ENCODE results near the gene EPS15. TPM values are rescaled to one million over a fixed set of nuclear protein-coding genes. Genes with fewer than 3 reads are reported as not detected.

EPS15 gene
- polyA plus RNA-seq, 1 donor (not counting 4 experiments of a cell fraction or from before 2014, with no cell fraction given) = 33.2 TPM

- H3K4me2 ChIP-seq (ENCODE audit: control insufficient read depth, extremely low read depth, insufficient read depth, low read depth, low read length) = no peak overlapping the region
- H3K9ac ChIP-seq (ENCODE audit: control insufficient read depth, extremely low read depth, insufficient read depth, low read length) = no peak overlapping the region
- H3K27me3 ChIP-seq (ENCODE audit: control insufficient read depth, extremely low read depth, insufficient read depth, low read length) = no peaks in the 10 kb centered on the region
- H3K9me3 ChIP-seq (ENCODE audit: control insufficient read depth, low read depth, low read length) = no peaks in the 10 kb centered on the region
- no peak overlapping the region for H3K27ac ChIP-seq (ENCODE audit: control insufficient read depth, insufficient read depth, low read length)
- H3K36me3 ChIP-seq (ENCODE audit: control insufficient read depth in 2 of 2, extremely low read depth in 1 of 2, insufficient read depth in 2 of 2, low read length in 2 of 2) = no peaks in the 10 kb centered on the region
- no peaks in the 10 kb centered on the region for H3K4me1 ChIP-seq (ENCODE audit: control insufficient read depth, extremely low read depth, insufficient read depth, low read length)
- H3K79me2 ChIP-seq (ENCODE audit: control insufficient read depth, insufficient read depth, low read length) = no peaks in the 10 kb centered on the region
- H3K9me1 ChIP-seq (ENCODE audit: control insufficient read depth, extremely low read depth, insufficient read depth, low read length) = no peaks in the 10 kb centered on the region
- H4K20me1 ChIP-seq (ENCODE audit: control insufficient read depth, extremely low read depth, insufficient read depth, low read length) = no peaks in the 10 kb centered on the region
- no peak overlapping the region for H3K4me3 ChIP-seq (ENCODE audit: control insufficient read depth in 2 of 3, extremely low read depth in 1 of 3, insufficient read depth in 2 of 3, low read depth in 1 of 3, low read length in 3 of 3)
- DNase-seq (ENCODE audit: low read depth, low spot score) = no peak
- TF ChIP-seq EZH2 (IDR thresholded peaks at IDR 0.05; ENCODE audit: low read length) (no peak), CTCF (optimal IDR thresholded peaks at IDR 0.05 in 1 of 3, IDR thresholded peaks at IDR 0.05 in 1 of 3, conservative IDR thresholded peaks at IDR 0.05 in 1 of 3; ENCODE audit: extremely low read depth in 1 of 3, insufficient read depth in 2 of 3, low read length in 3 of 3) (no peak)
- no peak for FAIRE-seq
- dilution Hi-C loops (cut with MboI; ENCODE audit: extremely low pct_ligation_motif_present, low sequenced_read_pairs) = no loop called here
- H2AFZ ChIP-seq (ENCODE audit: control insufficient read depth, low read length) = no peak overlapping the region
Observed at GRCh38 chr1:51306950-51307349, 212.1 kb downstream of the EPS15 start.

GRCh38 chr1:51305371-51305823 is 213.7 kb downstream of the EPS15 start:
- FAIRE-seq (no peak), DNase-seq (ENCODE audit: low read depth, low spot score) (no peak)
- Histone ChIP-seq H4K20me1 (ENCODE audit: control insufficient read depth, extremely low read depth, insufficient read depth, low read length) (no peaks in the 10 kb centered on the region), H3K27me3 (ENCODE audit: control insufficient read depth, extremely low read depth, insufficient read depth, low read length) (no peaks in the 10 kb centered on the region), H3K79me2 (ENCODE audit: control insufficient read depth, insufficient read depth, low read length) (no peaks in the 10 kb centered on the region), H3K4me2 (ENCODE audit: control insufficient read depth, extremely low read depth, insufficient read depth, low read depth, low read length) (no peak overlapping the region), H3K4me1 (ENCODE audit: control insufficient read depth, extremely low read depth, insufficient read depth, low read length) (no peaks in the 10 kb centered on the region), H2AFZ (ENCODE audit: control insufficient read depth, low read length) (no peak overlapping the region), H3K9me1 (ENCODE audit: control insufficient read depth, extremely low read depth, insufficient read depth, low read length) (no peaks in the 10 kb centered on the region), H3K36me3 (ENCODE audit: control insufficient read depth in 2 of 2, extremely low read depth in 1 of 2, insufficient read depth in 2 of 2, low read length in 2 of 2) (no peaks in the 10 kb centered on the region), H3K4me3 (ENCODE audit: control insufficient read depth in 2 of 3, extremely low read depth in 1 of 3, insufficient read depth in 2 of 3, low read depth in 1 of 3, low read length in 3 of 3) (no peak overlapping the region), H3K27ac (ENCODE audit: control insufficient read depth, insufficient read depth, low read length) (no peak overlapping the region), H3K9ac (ENCODE audit: control insufficient read depth, extremely low read depth, insufficient read depth, low read length) (no peak overlapping the region), H3K9me3 (ENCODE audit: control insufficient read depth, low read depth, low read length) (no peaks in the 10 kb centered on the region)
- TF ChIP-seq CTCF (optimal IDR thresholded peaks at IDR 0.05 in 1 of 3, IDR thresholded peaks at IDR 0.05 in 1 of 3, conservative IDR thresholded peaks at IDR 0.05 in 1 of 3; ENCODE audit: extremely low read depth in 1 of 3, insufficient read depth in 2 of 3, low read length in 3 of 3) (no peak), EZH2 (IDR thresholded peaks at IDR 0.05; ENCODE audit: low read length) (no peak)
- dilution Hi-C loops (cut with MboI; ENCODE audit: extremely low pct_ligation_motif_present, low sequenced_read_pairs) = no loop called here

Measured in keratinocyte (primary cell).